HL-60 (cell line): ENCODE results near the gene PLPPR1.

ENCODE experiments used
- DNase-seq, 2 experiments: peaks; one replicate each; pipeline ENCODE4 v3.0.0-alpha.2; 2010 to 2020; ENCODE audit warnings: low read depth in 1 of 2, low spot score in 1 of 2
- H3K27ac ChIP-seq: fragments of 250-450 bp; sonication (Bioruptor Pico); replicated peaks from 2 replicates; pipeline ENCODE4 v1.5.1; 2020; ENCODE audit warnings: mild to moderate bottlenecking, moderate library complexity
- H3K27me3 ChIP-seq: fragments of 250-450 bp; sonication (Bioruptor Pico); 2 replicates; pipeline ENCODE4 v1.5.1; 2021; ENCODE audit warnings: mild to moderate bottlenecking, moderate library complexity; ENCODE audit not compliant: insufficient read depth, poor library complexity, severe bottlenecking
- H3K4me3 ChIP-seq: replicated peaks from 2 replicates; pipeline ENCODE4 v1.5.1; 2011; ENCODE audit warnings: mild to moderate bottlenecking, control low read depth, low read length; ENCODE audit not compliant: insufficient read depth
- CTCF ChIP-seq: IDR thresholded peaks from one replicate; pipeline ENCODE4 v1.5.1; 2011; ENCODE audit warnings: low read length, control low read depth, inconsistent platforms; ENCODE audit not compliant: insufficient read depth
- GABPA ChIP-seq: IDR thresholded peaks from 2 replicates; pipeline ENCODE4 v1.6.1; 2012; ENCODE audit warnings: low read depth
- POLR2AphosphoS5 ChIP-seq: IDR thresholded peaks from 2 replicates; pipeline ENCODE4 v1.6.1; 2012; ENCODE audit warnings: low read depth
- SPI1 ChIP-seq: IDR thresholded peaks from 2 replicates; pipeline ENCODE4 v1.6.1; 2012; ENCODE audit warnings: low read depth, mild to moderate bottlenecking, borderline replicate concordance
- TF ChIP-seq, protein P1 (sequence below): IDR thresholded peaks from 2 replicates; pipeline ENCODE4 v1.6.1; 2012; ENCODE audit warnings: low read depth; ENCODE audit not compliant: insufficient replicate concordance

The PLPPR1 gene

DNA sequence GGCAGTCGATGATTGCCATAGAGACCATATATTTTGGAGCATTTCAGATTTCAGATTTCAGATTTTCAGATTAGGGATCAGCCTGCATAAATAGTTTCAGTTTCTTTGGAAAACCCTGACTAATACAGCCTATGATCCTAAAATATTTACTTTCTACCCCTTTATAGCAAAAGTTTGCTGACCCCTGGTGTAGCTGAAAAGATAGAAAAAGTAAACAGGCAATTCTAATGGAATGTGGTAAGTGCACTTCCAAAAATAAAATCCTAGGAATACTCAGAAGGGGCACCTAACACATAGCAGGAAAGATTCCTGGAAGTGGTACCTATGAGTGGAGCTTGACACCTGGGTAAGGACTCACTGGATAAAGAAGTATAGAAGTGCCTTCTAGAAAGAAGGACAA, 321.8 kb downstream of the PLPPR1 start:
- H3K27ac ChIP-seq: no peak overlapping the region
- H3K27me3 ChIP-seq: no peaks in the 10 kb centered on the region
- DNase-seq: no peak
- TF ChIP-seq GABPA (no peak), CTCF (no peak), SPI1 (no peak), POLR2AphosphoS5 (no peak)
- TF ChIP-seq, protein P1, sequence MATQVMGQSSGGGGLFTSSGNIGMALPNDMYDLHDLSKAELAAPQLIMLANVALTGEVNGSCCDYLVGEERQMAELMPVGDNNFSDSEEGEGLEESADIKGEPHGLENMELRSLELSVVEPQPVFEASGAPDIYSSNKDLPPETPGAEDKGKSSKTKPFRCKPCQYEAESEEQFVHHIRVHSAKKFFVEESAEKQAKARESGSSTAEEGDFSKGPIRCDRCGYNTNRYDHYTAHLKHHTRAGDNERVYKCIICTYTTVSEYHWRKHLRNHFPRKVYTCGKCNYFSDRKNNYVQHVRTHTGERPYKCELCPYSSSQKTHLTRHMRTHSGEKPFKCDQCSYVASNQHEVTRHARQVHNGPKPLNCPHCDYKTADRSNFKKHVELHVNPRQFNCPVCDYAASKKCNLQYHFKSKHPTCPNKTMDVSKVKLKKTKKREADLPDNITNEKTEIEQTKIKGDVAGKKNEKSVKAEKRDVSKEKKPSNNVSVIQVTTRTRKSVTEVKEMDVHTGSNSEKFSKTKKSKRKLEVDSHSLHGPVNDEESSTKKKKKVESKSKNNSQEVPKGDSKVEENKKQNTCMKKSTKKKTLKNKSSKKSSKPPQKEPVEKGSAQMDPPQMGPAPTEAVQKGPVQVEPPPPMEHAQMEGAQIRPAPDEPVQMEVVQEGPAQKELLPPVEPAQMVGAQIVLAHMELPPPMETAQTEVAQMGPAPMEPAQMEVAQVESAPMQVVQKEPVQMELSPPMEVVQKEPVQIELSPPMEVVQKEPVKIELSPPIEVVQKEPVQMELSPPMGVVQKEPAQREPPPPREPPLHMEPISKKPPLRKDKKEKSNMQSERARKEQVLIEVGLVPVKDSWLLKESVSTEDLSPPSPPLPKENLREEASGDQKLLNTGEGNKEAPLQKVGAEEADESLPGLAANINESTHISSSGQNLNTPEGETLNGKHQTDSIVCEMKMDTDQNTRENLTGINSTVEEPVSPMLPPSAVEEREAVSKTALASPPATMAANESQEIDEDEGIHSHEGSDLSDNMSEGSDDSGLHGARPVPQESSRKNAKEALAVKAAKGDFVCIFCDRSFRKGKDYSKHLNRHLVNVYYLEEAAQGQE: no peak
- no peak overlapping the region for H3K4me3 ChIP-seq

GRCh38 chr9:101352892-101353463, 324.5 kb downstream of the PLPPR1 start:
- TF ChIP-seq POLR2AphosphoS5: no peak
- TF ChIP-seq CTCF: no peak
- TF ChIP-seq, protein P1: no peak
- TF ChIP-seq SPI1: no peak
- no peak for TF ChIP-seq GABPA
- Histone ChIP-seq H3K27ac (no peak overlapping the region), H3K4me3 (no peak overlapping the region), H3K27me3 (no peaks in the 10 kb centered on the region)
- DNase-seq: no peak

DNA sequence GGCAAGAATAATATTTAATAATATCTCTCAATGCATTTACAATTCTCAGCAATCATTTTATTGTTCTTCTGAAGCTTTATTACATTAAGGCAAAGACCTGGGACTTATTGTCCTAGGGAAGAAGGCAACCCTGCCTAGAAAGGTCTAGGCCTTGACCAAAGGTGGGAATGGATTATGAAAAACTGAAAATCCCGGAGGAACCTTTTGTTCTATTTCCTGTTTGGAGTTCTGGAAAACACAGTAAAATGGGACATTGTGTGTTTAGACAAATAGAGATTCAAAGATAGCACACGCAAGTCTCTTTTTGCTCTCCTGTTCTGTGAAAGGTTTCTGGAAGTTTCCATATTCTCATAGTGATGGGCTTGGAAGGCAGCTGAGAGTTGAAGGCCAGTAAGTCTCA, 325.2 kb downstream of the PLPPR1 start:
- DNase-seq: no peak
- TF ChIP-seq, protein P1: no peak
- TF ChIP-seq SPI1 (no peak), GABPA (no peak), CTCF (no peak), POLR2AphosphoS5 (no peak)
- Histone ChIP-seq H3K4me3 (no peak overlapping the region), H3K27me3 (no peaks in the 10 kb centered on the region), H3K27ac (no peak overlapping the region)
